ENCODE results near the gene RPAP2.
"Not testable (repeated sequence)": the region's sequence is repeated elsewhere in the genome, so short reads cannot be mapped to it uniquely, and the experiment has no call there.

Gene RPAP2

GRCh38 chr1:92323473-92324453 is 24.9 kb downstream of the RPAP2 start:
- no peak for DNase-seq

- DNase-seq: no peak
These were observed 25.9 kb downstream of the RPAP2 start for GRCh38 chr1:92324784-92325183.

GRCh38 chr1:92326681-92327080 is 27.8 kb downstream of the RPAP2 start:
- no peak for DNase-seq

- no peak for DNase-seq
These were observed 28.9 kb downstream of the RPAP2 start for GRCh38 chr1:92327794-92328193.

- DNase-seq: no peak
These were observed 30.7 kb downstream of the RPAP2 start for GRCh38 chr1:92329347-92330129.

- DNase-seq: no peak
These were observed 34.8 kb downstream of the RPAP2 start for GRCh38 chr1:92333668-92334067.

- DNase-seq: no peak
These were observed 41.3 kb downstream of the RPAP2 start for GRCh38 chr1:92340154-92340553.

GRCh38 chr1:92342401-92342800 is 43.5 kb downstream of the RPAP2 start:
- DNase-seq: no peak

DNA sequence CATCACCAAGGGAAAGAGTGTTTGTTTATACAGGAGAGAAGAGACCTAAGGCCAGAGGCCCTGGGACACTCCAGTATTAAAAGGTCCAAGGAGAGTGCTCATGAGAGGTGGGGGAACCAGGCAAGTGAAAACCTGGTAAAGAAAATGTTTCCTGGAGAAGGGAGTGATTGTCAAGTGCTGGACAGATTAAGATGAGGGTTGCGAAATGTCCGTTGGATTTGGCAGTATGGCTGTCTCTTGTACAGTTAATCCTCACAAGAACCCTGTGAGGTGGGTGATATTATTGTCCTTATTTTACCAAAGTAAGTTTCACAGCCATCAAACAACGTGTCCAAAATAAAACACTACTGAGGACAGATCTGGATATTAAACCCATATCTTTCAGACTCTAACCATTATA is 44.2 kb downstream of the RPAP2 start:
- no peak for DNase-seq

DNA sequence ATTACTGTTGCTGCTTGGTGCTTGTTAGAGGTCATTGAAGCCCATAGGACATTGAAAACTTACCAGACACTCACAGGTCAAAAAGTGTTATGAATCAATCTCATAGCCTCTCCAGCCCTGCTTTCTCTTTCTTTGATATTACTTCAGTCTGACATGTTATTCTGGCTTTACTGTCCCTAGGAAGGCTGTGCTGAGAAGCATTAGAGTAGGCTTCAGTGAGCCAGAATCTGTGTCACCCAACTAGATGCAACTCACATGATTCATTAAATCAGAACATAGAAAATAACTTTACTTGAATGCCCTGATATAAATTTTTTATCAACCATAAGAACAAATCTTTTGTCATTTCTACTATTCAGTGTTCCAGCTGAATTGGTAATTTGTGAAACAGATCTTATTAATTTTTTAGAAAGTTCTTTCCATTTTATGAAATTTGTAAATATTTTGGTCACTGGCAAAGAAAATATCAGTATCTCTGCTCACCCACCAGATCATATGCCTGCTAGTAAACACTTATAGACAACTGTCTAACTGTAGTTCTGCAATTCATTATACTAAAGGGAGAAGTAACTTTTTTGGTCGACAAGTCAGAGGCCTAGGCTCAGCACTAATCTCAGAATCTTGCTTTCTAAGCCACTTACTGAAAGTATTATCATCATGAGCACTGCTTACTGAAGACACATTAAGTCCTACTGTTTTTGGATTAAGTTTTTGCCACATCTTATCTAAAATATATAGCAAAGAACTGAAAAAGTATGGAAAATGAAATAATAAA is 48.2 kb downstream of the RPAP2 start:
- DNase-seq: peak; percentile 63 to 66

DNA sequence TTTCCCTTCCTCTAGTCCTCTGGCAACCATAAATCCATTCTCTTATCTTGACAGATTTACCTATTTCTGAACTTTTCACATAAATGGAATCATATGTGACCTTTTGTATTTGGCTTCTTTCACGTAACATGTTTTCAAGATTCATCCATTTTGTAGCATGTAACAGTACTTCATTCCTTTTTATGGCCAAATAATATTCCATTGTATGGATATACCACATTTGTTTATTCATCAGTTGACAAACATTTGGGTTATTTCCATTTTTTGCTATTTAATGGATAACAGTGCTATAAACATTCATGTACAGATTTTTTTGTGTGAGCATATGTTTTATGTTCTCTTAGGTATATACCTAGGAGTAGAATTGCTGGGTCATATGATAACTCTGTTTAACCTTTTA is 54.0 kb downstream of the RPAP2 start:
- DNase-seq: no peak

DNA sequence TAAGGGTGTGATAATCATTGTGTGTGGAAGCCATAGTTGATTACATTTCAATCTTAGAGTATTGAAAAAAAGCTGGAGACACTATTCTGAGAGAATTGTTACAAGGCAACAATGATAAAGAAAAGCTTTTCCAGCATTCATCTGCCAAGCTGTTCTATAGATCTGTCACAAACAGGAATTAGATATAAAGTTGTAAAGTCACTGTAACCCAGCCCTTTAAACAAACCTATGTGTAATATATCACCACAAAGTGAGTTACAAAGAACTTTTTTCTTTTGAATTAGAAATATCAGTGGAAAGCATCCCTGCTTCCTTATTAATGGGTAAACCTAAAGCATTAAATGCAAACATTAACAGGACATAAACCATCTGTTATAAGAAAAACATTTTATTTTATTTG is 55.4 kb downstream of the RPAP2 start:
- DNase-seq: no peak

GRCh38 chr1:92356956-92357355 is 58.1 kb downstream of the RPAP2 start:
- peak; percentile 5 to 42 for DNase-seq

- not testable (repeated sequence) for DNase-seq
These were observed 60.5 kb downstream of the RPAP2 start for GRCh38 chr1:92359382-92359781.

GRCh38 chr1:92359986-92360385 is 61.1 kb downstream of the RPAP2 start:
- no peak for DNase-seq

GRCh38 chr1:92362970-92363369 is 64.1 kb downstream of the RPAP2 start:
- no peak for DNase-seq

GRCh38 chr1:92363401-92363800 is 64.5 kb downstream of the RPAP2 start:
- DNase-seq: no peak

- no peak for DNase-seq
These were observed 66.7 kb downstream of the RPAP2 start for GRCh38 chr1:92365378-92366039.

- no peak for DNase-seq
These were observed 67.2 kb downstream of the RPAP2 start for GRCh38 chr1:92366040-92366395.

DNA sequence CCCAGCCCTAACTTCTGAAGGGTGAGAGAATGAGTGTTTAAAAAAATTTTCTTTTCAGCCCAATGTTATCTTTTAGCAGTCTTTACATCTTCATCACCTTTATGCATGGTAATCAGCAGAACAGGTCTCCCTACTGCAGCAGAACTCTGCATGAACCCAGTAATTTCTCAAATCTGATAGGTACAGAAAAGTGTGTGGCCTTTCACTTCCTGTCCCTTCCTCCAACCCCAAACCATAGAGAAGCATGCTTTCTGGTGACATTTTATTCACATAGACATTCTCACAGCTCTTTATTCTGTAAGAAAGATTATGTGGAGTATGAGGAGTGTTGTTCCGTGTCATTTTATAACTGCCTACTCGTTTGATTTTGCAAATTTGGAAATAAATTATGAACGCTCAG is 68.6 kb downstream of the RPAP2 start:
- no peak for DNase-seq

DNA sequence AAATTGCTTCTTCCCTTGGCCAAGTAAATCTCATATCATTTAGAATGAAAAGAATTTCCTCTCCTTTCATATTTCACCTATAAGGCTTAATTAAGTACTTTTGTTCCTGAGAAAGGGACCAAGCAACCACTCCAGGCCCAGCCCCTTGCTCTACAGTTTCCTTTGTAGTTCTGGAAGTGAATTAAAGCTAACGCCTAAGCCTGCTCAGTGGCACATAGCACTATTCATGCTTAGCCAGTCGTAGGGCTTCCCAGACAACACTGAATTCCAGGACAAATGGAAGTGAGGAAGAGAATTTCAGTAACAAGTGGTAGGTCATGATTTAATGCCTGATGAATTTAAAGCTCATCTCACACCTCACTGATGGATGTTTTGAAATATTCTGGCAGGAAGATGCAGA is 73.3 kb downstream of the RPAP2 start:
- DNase-seq: no peak

DNA sequence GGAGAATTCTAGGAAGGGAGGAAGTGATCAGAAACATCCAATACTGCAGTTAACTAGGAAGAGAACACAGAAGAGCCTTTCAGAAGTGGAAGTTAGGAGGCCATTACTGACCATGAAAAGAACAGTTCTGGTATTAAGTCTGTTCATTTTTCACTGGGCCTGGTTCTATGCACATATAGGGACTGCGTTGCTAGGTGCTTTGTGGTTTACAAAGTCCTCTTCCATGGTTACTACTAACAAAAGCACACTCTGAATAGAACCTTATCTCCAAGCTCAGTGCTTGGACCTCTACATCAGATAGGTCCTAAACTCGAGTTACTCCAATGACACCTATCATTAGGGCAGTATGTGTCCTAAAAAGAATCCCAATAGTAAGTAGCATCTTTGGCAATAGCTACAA is 75.4 kb downstream of the RPAP2 start:
- DNase-seq: no peak
